OCI-LY7 (cell line): ENCODE measurements around the gene RNF7. TPM values are rescaled to one million over a fixed set of nuclear protein-coding genes. Genes with fewer than 3 reads are reported as not detected.

Experiments
- BruUV-seq: library from RNA; stranded (reverse); fragments of 400-500 nt; replicated peaks from 2 replicates; lab custom pipeline; 2021; lab: Mats Ljungman, UMichigan
- CTCF ChIA-PET: fragments of 300-600 bp; sonication (Branson Sonifier 250); formaldehyde crosslinking; loops from one replicate; lab custom pipeline; 2022; ENCODE audit warnings: antibody characterized with exemption; ENCODE audit not compliant: unreplicated experiment; lab: Charles Lee
- POLR2A ChIA-PET: fragments of 300-600 bp; sonication (Branson Sonifier 250); formaldehyde crosslinking; loops from one replicate; lab custom pipeline; 2022; ENCODE audit warnings: antibody characterized with exemption; lab: Charles Lee
- DNase-seq: peaks from one replicate; pipeline ENCODE4 v3.0.0-alpha.2; 2015; ENCODE audit warnings: low spot score
- H2AFZ ChIP-seq: fragments of 200-600 bp; sonication (generic), shearing (Covaris generic); 2 replicates; pipeline ENCODE4 v1.6.1; 2014; ENCODE audit warnings: mild to moderate bottlenecking, antibody characterized with exemption, low read length, moderate library complexity
- H3K27ac ChIP-seq: fragments of 200-600 bp; sonication (generic); 2 replicates; pipeline ENCODE4 v1.5.1; 2014; ENCODE audit warnings: mixed run types, low read depth, mild to moderate bottlenecking, moderate library complexity, low read length, inconsistent platforms; ENCODE audit not compliant: poor library complexity, severe bottlenecking
- H3K36me3 ChIP-seq: fragments of 200-600 bp; sonication (generic); 2 replicates; pipeline ENCODE4 v1.6.1; 2014; ENCODE audit warnings: mild to moderate bottlenecking, antibody characterized with exemption, low read length, moderate library complexity, mixed read lengths; ENCODE audit not compliant: insufficient read depth
- H3K4me1 ChIP-seq: fragments of 200-600 bp; sonication (generic); 2 replicates; pipeline ENCODE4 v1.5.1; 2014; ENCODE audit warnings: mild to moderate bottlenecking, low read length; ENCODE audit not compliant: insufficient read depth, poor library complexity, severe bottlenecking
- H3K4me2 ChIP-seq: fragments of 200-600 bp; sonication (generic); 2 replicates; pipeline ENCODE4 v1.6.1; 2014; ENCODE audit warnings: mild to moderate bottlenecking, low read length
- H3K4me3 ChIP-seq: fragments of 200-600 bp; sonication (generic); 2 replicates; pipeline ENCODE4 v1.5.1; 2014; ENCODE audit warnings: mild to moderate bottlenecking, low read depth, low read length; ENCODE audit not compliant: poor library complexity, severe bottlenecking
- H3K79me2 ChIP-seq: fragments of 200-600 bp; sonication (generic); 2 replicates; pipeline ENCODE4 v1.6.1; 2016; ENCODE audit warnings: low read depth, mild to moderate bottlenecking, low read length, moderate library complexity, mixed read lengths; ENCODE audit not compliant: insufficient read depth
- H3K9me2 ChIP-seq: fragments of 200-600 bp; sonication (generic); 2 replicates; pipeline ENCODE4 v1.6.1; 2016; ENCODE audit warnings: mild to moderate bottlenecking, low read length, mixed read lengths; ENCODE audit not compliant: insufficient read depth
- H3K9me3 ChIP-seq: fragments of 200-600 bp; sonication (generic); 2 replicates; pipeline ENCODE4 v1.6.1; 2014; ENCODE audit warnings: mild to moderate bottlenecking, mixed run types, low read length, mixed read lengths
- H4K20me1 ChIP-seq: fragments of 200-600 bp; sonication (generic); 2 replicates; pipeline ENCODE4 v1.6.1; 2014; ENCODE audit warnings: mild to moderate bottlenecking, antibody characterized with exemption, low read length, moderate library complexity, mixed read lengths; ENCODE audit not compliant: insufficient read depth
- EZH2phosphoT487 ChIP-seq: fragments of 200-600 bp; sonication (generic); IDR thresholded peaks from 2 replicates; pipeline ENCODE4 v1.6.1; 2018; ENCODE audit warnings: low read depth, borderline replicate concordance, mild to moderate bottlenecking, mixed run types, antibody characterized with exemption, low read length, moderate library complexity, mixed read lengths
- intact Hi-C: fragments of 100-400 bp; cut with micrococcal nuclease; formaldehyde crosslinking; loops from one replicate; pipeline ENCODE4 v1.10.0; 2022; ENCODE audit not compliant: unreplicated experiment
- total RNA-seq, 2 experiments: library from RNA; depleted of rRNA in 1 of 2; stranded (reverse); fragments of >200 nt in 1 of 2; shearing (Covaris generic) in 1 of 2; gene quantifications; 2 replicates each; pipeline ENCODE4 v1.2.3, GENCODE V29; 2014 to 2022
- TF ChIP-seq, protein P1 (sequence below): fragments of 200-600 bp; sonication (generic); conservative IDR thresholded peaks from 2 replicates; pipeline ENCODE4 v1.5.1; 2014; ENCODE audit warnings: mild to moderate bottlenecking, antibody characterized with exemption, low read length, moderate library complexity, mixed read lengths

The RNF7 gene
- total RNA-seq, 2 experiments from 2014 or later, result 36.3 to 81.3 TPM

- Histone ChIP-seq H3K4me2 (no peak overlapping the region), H3K9me2 (no peaks in the 10 kb centered on the region), H3K4me3 (no peak overlapping the region), H3K4me1 (no peaks in the 10 kb centered on the region), H3K79me2 (no peaks in the 10 kb centered on the region), H3K36me3 (no peaks in the 10 kb centered on the region), H3K27ac (no peak overlapping the region), H3K9me3 (no peaks in the 10 kb centered on the region), H2AFZ (no peak overlapping the region), H4K20me1 (no peaks in the 10 kb centered on the region)
- no peak for DNase-seq
- BruUV-seq, result no TSS peak
- intact Hi-C loops, result no loop called here
- ChIA-PET CTCF (no interaction called here), POLR2A (interaction anchor here (0.7 to 1.0 kb wide), 5 partner anchors 12 to 542 kb away, joined by 3 to 7 read pairs (median 3); no protein-coding TSS in a partner anchor)
- TF ChIP-seq, protein P1, sequence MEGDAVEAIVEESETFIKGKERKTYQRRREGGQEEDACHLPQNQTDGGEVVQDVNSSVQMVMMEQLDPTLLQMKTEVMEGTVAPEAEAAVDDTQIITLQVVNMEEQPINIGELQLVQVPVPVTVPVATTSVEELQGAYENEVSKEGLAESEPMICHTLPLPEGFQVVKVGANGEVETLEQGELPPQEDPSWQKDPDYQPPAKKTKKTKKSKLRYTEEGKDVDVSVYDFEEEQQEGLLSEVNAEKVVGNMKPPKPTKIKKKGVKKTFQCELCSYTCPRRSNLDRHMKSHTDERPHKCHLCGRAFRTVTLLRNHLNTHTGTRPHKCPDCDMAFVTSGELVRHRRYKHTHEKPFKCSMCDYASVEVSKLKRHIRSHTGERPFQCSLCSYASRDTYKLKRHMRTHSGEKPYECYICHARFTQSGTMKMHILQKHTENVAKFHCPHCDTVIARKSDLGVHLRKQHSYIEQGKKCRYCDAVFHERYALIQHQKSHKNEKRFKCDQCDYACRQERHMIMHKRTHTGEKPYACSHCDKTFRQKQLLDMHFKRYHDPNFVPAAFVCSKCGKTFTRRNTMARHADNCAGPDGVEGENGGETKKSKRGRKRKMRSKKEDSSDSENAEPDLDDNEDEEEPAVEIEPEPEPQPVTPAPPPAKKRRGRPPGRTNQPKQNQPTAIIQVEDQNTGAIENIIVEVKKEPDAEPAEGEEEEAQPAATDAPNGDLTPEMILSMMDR, result no peak
- TF ChIP-seq EZH2phosphoT487, result no peak
Observed at GRCh38 chr3:141722081-141722480, 16.0 kb upstream of the RNF7 start.

GRCh38 chr3:141722648-141723047, 15.4 kb upstream of the RNF7 start:
- Histone ChIP-seq H3K4me3 (no peak overlapping the region), H3K79me2 (no peaks in the 10 kb centered on the region), H3K27ac (no peak overlapping the region), H4K20me1 (no peaks in the 10 kb centered on the region), H2AFZ (no peak overlapping the region), H3K4me1 (no peaks in the 10 kb centered on the region), H3K36me3 (no peaks in the 10 kb centered on the region), H3K9me2 (no peaks in the 10 kb centered on the region), H3K9me3 (no peaks in the 10 kb centered on the region), H3K4me2 (no peak overlapping the region)
- ChIA-PET POLR2A (interaction anchor here (0.6 to 1.1 kb wide), 9 partner anchors 12 to 1069 kb away, joined by 3 to 8 read pairs (median 3); no protein-coding TSS in a partner anchor), CTCF (no interaction called here)
- no peak for DNase-seq
- BruUV-seq, result no TSS peak
- intact Hi-C loops, result no loop called here
- no peak for TF ChIP-seq EZH2phosphoT487

DNA sequence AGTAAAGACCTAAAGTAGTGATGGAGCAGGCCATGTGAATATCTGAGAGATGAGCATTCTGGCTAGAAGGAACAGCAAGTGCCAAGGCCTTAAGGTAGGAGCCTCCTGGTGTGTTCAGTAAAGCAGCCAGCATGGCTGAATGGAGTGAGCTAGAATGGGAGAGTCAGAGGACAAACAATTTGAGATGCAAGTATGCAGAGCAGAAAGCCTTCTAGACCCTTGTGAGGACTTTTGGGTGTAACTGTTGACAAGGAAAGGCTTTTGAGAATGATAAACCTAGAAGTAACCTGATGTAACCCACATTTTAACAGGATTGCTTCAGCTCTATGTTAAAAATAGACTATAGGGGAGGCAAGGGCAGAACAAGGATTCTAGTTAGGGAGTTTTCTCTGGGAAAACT, 14.8 kb upstream of the RNF7 start:
- CTCF ChIA-PET, result no interaction called here

More for the DNA sequence above, 14.8 kb upstream of the RNF7 start:
- H2AFZ ChIP-seq, result no peak overlapping the region
- TF ChIP-seq, protein P1, result no peak
- TF ChIP-seq EZH2phosphoT487, result no peak
- H3K4me2 ChIP-seq, result no peak overlapping the region
- POLR2A ChIA-PET, result interaction anchor here (0.6 to 1.1 kb wide), 5 partner anchors 19 to 1068 kb away, joined by 3 to 8 read pairs (median 3); no protein-coding TSS in a partner anchor
- no peaks in the 10 kb centered on the region for H3K4me1 ChIP-seq
- no peaks in the 10 kb centered on the region for H4K20me1 ChIP-seq
- H3K36me3 ChIP-seq, result no peaks in the 10 kb centered on the region
- H3K4me3 ChIP-seq, result no peak overlapping the region
- DNase-seq, result no peak
- H3K79me2 ChIP-seq, result no peaks in the 10 kb centered on the region
- no peak overlapping the region for H3K27ac ChIP-seq
- H3K9me3 ChIP-seq, result no peaks in the 10 kb centered on the region
- H3K9me2 ChIP-seq, result no peaks in the 10 kb centered on the region
- BruUV-seq, result no TSS peak
- intact Hi-C loops, result no loop called here
